Measurements from ENCODE around the gene MAML2.
A peak's percentile ranks its signal among the peaks of the same experiment; 100 is the strongest.

MAML2 gene

GRCh38 chr11:96232132-96232531 lies 110.9 kb downstream of the MAML2 start:
- no peak for DNase-seq

GRCh38 chr11:96230686-96231085 lies 112.3 kb downstream of the MAML2 start:
- DNase-seq: peak; percentile 70

DNA sequence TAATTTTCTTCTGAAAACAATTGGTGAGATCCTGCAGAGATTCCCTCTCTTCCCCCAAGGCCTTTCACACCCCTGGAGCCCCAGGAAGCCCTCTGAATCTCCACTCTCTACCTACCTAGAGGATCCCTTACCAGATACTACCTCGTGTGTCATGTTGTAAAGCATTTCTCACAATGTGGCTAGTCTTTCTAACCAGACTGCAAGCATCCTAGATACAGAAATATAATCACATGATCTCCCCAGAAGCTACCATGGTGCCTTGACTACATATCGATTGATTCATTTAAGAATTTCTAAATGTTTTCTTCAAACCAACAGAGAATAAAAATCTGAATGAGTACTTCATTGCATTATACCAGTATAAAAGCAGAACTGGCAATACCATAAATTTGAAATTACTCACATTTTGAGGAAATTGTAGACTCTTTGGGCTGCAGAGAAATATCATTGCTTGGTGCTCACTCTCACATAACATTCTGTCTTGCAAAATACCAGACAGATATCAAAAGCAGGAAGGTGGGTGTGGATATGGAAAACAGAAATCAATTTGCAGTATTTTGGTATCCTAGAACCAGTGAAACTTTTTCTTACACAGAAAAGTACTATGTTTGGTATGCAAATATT lies 113.5 kb downstream of the MAML2 start:
- DNase-seq: peak; percentile 32

DNA sequence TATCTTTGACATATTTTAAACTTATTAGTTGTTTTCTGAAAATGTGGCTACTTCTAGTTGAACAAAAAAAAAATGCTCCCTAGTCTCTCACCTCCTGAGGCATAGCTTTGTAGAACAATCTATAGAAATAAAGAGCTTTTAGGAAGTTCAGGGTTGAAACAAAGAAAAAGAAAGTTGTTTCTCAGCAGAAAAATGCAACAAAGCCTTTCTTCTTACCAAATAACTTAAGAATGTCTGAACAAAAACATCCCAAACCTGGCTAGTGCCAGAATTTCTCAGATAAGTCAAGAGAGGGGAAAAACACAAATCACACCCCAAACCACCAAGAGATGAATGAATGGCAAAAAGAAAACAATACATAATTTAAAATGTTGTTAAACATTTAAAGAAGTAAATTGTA lies 114.1 kb downstream of the MAML2 start:
- no peak for DNase-seq

DNA sequence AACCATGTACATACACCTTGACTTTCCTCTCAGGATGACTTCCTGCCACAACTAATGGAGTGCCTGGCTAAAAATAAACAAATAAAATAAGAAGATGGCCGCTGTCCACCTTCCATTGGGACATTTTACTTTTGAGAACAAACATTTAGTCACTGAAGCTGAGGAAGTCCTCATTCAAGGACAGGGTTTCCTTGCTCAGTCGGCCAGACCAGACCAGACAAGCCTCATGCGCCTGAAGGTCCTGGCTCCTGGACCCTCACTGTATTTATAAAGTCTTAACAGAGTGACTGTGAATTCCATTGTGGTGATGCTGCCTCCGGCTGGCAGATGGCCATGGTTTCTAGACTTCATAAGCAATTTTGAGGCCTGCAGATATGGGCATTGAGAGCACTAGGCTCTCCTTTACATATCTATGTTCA lies 114.5 kb downstream of the MAML2 start:
- no peak for DNase-seq

- DNase-seq: no peak
Measured at GRCh38 chr11:96227244-96227643, 115.8 kb downstream of the MAML2 start.

DNA sequence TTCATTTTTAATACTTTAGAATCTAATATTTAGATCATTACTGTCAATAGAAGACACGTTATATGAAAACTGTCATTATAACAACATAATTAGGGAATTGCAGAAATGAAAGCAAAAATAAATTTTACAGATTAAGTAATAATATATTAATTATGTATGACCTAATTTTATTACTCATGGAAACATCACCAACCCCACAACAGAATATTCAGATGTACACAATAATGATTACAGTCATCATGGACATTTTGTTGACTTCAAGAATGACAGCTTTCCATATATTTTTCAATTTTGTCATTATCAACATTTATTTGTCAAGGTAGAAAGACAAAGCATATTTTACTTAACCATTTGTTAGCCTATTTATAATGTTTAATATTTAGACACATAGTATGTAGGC lies 119.9 kb downstream of the MAML2 start:
- DNase-seq: no peak

- DNase-seq: no peak
Measured at GRCh38 chr11:96222102-96222501, 120.9 kb downstream of the MAML2 start.

DNA sequence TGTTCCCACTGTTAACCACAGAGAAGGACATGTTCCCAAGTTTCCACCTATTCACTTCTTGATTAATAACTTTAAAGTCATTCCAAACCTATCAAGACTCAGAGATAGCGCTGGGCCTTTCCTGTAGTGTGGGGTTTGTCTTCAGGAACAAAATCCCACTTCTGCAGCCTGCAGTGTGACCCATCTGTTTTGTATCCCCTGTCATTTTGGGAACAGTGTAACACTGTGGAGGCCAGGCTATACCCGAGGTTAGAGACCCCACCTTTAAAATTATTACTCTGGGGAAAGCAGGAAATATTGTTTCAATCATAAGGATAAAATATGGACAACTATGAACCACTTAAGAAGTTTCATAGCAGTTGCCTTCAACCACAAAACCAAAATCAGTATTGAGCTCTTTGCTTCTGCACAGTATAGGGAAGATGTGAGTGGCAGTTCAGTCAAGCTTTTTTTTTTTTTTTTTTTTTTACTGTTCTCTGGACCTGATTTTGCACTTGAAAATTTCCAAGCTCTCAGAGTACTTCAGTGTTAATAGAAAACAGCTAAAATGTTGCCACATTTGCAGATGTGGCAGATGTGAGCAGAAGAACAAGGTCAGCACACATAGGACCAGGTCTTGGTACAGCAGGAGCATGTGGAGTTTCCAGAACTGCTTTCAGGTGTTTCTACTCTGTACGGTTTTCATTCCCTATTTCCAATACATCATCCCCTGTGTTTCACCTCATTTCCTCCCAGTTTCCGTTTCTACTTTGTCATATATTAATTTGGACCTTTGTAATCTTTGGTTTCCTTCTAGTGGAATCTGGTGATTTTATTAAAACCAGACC lies 121.5 kb downstream of the MAML2 start:
- DNase-seq: no peak

DNA sequence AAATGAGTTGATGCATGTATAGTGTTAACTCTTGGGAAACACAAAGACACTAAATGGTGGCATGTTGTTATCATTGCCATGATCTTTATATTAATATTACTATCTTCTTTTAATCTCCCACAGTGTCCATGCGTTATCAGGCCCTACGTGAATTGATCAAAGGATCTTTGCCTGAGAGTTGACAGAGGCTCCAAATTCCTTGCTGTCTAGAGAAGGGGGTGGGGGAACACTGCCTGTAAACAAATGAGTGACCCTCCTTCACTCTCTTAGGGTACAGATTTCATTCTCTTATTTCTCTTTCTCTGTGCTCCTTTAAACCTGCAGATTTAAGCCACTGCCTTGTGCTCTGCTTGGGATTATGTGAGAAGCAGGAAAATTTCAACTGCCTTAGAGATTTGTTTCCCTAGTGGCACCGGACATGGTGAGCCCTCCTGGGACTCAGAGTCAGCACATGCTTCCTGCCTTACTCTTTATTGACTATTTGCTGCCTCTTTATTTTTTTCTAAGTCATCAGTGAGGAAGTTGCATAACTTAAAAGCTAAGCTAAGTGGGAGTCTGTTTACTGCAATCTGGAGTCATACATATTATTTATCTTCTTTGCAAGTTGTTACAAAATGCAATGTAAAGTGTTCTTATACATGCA lies 122.9 kb downstream of the MAML2 start:
- peak; percentile 61 for DNase-seq

DNA sequence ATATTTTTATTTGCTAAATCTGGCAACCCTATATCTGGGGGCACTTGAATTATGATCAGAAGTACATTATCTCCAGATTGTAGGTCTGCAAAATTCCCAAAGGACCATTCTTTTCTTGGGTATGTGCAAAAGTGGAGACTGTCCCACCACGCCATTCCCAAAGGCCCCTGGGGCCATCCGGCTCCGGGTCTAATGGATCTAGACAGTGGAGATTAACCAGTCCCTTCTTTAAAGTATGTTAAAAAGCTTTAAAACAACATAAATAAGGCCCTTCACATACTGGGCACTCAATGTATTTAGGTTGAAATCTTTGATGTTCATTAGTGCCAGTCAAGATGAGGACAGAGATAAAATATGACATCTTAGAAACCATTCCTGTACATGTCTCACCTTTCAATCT lies 124.1 kb downstream of the MAML2 start:
- DNase-seq: no peak

DNA sequence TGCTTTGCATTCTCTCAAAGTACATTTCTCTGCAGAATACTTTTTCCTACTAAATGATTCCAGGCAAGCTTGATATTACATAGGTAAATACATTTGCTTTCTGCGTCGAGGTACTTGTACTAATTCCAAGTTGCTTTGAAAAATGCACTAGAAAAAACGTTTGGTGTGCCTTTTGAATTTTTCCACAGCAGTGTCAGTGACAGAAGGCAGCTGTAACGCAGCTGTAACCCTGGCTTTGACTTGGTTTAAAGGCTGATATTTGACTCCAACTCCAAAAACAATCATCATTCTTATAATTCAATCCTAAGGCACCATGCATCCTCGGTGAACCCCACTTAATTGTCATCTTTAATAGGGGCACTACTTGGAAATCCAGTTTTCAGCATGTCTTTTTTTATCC lies 125.0 kb downstream of the MAML2 start:
- no peak for DNase-seq

DNA sequence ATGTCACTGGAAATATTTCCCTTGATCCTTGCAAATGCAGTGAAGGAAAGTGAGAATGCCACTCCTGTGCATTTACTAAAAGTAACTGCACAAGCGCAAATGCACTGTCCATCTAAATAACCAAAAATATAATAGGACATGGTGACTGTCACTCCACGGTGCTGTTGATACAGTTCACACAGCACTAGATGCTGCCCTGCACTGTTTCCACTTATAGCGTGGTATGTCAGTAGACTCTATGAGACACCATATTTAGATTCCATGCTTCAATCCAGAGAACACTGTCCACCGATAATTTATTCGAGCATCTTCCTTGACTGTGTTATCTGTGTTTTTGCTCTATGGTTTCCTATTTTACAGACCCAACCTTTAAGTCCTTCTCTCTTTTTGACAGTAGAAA lies 125.8 kb downstream of the MAML2 start:
- DNase-seq: no peak

DNA sequence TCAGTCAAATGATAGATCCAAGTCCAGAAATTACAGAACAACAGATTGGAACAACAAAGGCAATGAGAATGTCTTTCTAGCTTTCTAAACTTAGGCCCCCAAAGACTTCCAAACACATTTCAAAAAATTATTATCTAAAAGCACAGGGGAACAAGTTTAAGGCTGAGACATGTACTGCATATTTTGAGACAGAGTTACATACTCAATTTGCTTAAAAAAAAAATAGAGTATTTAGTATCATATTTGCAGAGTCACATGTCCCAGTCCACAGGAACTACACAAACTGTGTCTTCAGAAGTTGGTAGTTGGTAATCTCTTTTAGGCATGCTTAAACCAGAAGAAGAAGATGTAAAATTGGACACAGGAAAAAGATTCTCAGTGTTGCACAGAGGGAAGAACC lies 127.2 kb downstream of the MAML2 start:
- DNase-seq: peak; percentile 28

DNA sequence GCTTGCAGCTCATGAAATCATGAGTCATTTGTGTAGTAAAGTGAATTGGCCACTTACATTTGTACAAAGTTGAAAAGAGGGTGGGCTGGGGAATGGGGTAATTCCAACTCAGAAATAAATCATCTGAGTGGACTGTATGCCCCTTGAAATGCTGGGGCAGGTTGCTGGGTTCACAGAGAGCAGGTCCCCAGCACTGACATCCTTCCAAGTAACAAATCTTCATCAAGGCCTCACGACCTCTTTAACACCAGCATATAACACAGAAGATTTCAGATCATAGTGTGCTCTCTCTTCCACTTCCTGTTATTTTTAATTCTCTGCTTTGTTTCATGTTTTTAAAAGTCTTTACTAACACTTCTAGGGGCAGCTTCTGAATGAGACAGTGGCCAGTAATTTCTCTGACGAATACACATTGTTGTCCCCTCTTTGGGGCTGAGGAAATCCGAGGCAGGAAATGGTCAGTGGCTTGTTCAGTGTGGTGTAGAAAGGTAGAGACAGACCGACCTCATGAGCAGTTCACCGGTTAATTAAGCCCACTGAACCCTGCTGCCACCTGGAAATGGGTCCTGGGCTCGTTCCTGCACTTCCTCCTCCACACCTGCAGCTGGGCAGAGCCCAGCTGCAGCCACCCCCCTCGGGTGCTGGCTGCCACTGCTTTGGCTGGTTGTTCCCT lies 127.7 kb downstream of the MAML2 start:
- peak; percentile 35 for DNase-seq

- no peak for DNase-seq
Measured at GRCh38 chr11:96214777-96215109, 128.3 kb downstream of the MAML2 start.

DNA sequence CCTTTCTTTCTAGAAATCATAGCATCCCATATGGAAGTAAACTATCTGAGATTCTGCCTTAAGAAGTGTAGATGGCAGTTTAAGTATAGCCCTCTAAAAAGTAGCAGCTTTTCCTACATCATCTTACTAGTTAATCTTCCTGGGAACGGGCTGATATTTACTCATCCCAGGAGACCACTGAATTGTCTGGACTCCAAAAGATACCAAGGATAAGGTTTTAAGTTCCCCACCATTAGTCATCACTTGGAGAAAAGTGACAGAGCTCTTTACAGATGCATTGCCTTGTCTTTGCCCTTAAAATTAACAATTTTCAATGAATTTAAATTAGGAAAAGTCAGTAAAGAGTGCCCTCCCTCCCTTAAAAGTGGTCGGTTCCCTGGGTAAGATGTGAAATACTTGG lies 129.5 kb downstream of the MAML2 start:
- no peak for DNase-seq

GRCh38 chr11:96211436-96211835 lies 131.6 kb downstream of the MAML2 start:
- DNase-seq: no peak

DNA sequence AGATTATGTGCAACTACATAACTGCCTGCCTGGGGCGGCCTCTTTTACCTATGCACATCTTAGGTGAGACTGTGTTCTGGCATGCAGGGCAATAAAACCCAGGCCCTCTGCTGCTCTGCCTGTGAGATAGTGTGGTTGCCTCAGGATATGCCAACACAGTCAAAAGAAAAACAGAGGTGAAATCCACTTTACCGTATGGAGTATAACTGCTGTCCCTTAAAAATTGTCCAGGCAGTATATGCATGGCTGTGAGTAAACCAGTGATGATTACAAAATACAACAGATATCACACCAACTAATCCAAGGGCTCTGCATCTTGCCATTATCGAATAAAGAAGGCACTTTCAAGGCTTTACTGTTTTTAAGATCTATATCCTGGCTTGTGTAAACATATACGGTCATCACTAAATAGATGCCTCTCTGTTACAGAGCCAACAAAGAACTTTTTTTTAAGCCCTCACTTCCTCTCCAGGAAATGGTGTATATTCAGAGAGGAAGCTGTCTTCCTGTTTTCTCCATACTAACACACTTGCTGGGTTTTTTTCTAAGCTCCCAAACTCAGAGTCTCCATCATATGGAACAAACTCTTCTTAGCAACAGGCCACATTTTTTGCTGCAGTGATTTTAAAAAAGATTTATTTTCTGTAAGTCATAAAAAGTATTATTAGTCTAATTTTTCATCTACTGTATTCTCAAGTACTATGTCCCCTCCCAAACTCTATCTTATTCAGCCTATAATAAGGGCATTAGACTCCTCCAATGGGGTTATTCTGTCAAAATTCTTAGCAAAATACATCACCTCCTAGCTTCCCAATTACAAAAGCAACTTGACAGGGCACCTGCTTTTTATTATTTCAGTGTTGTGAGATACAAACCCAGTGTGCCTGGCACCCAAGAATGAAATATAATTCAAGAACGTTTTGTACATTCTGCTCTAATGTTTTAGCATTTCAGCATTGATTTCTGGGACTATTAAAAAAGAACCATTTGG lies 135.2 kb downstream of the MAML2 start:
- DNase-seq: peak; percentile 33

DNA sequence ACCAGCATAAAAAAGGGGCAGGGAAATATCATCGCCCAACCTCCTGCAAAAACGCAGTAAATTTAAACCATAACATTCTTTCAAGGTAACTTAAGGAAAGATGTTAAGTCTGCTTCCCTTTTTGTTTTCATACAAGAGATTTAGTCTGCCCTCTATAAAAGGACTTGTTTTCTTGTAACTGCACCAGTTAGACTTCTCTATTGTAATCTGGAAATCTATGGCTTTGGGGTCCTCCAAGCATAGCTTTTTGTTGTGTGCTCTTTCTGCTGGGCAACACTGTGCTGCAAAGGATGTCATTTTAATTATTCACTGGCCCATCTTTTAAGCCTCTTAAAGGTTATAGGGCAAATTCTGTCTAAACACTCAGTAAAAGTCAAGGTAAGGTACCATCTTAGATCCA lies 136.0 kb downstream of the MAML2 start:
- DNase-seq: no peak

- DNase-seq: no peak
Measured at GRCh38 chr11:96205460-96205809, 137.6 kb downstream of the MAML2 start.

GRCh38 chr11:96204721-96205459 lies 138.1 kb downstream of the MAML2 start:
- no peak for DNase-seq

Measured in hematopoietic multipotent progenitor cell treated with erythropoietin and hydrocortisone succinate and interleukin-3 and kit ligand, for 4 days (in vitro differentiated cells).